Activated CD4-positive, CD25-positive, alpha-beta regulatory T cell treated with anti-CD3 and anti-CD28 coated beads, Interleukin-2, amount 50 U/mL, for 16 hours (primary cell): ENCODE results near the gene BAMBI.

Experiments
- DNase-seq: peaks from one replicate; pipeline ENCODE4 v3.0.0-alpha.2; 2020; ENCODE audit warnings: low read depth, low spot score

Gene BAMBI

GRCh38 chr10:28705472-28705871 lies 28.2 kb downstream of the BAMBI start:
- DNase-seq, result no peak

DNA sequence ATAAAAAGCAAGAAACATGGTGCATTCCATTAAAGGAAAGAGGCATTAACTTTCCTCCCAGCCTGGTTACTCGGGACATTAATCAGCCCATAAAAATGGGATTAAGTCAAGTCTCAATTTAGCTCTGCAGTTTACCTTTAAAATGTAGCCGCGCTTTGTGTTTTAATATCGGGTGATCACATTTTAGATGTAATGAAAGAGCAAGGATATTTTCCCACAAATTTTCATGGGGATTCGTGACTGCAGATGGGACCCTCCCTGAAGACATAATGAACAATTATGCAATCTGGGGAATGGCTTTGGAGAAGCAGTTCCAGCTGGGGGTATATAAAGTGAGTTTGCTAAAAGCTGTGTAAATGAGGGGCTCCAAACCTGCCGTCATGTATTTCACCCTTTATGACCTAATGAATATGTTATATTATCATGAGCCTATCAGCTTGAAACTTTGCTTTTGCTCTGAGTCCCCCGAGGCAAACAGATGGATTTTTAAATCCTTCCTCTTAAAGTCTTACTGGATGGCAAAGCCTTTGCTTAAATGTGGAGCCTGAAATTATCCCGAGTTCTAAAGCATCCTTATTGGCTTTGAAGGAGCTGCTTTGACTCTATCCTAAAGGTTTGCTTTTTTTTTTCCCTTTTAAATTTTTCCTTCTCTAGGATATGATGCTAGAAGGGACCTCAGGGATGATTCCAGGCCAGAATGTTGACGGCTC lies 31.8 kb downstream of the BAMBI start:
- DNase-seq, result no peak

DNA sequence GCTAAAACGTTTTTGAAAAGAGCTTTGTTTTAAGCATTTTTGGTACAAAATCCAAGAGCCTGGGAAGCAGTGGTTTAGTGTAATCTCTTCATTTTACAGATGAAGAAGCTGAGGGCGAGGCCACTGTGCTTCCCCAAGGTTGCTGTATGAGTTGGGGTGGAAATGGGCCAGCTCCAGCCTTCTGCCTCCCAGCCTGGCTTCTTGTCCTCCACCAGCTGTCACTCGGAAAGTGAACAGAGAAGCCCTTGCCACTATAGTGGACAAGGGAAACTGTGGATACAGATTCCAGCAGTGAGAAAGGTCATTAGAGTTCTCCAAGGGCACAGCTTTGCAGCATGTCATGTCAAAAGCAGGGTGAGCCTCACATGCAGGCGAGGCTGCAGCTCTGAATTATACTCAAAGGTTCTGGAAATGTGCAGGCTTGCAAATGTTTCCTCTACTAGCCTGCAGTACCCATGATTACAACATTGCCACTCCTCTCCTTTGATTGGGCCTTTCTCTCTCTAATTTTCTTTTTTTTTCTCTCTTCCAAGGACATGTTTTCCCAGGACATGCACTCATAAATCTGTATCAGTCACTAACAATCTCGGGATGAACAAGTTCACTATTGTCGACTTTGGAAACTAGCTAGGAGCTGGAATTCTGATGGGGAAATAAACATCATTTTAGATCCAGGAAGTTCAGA lies 33.0 kb downstream of the BAMBI start:
- DNase-seq, result no peak

DNA sequence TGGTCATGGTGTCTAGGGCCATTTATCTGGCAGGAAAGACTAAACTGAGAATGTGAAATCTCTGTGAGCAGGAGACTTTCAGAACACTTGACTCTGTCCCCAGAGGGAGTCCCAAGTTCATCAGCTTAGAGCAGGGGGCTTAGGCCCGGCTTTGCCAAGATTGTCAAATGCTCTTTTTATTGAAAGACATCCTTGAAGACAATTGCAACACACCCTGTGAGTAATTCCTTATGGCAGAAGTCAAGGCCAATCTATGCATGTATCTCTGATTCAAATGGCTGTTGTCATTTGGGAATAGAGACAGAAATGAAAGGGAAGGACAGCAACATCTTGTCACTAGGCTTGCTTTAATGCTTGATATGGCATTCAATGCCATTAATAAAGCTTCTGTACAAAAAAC lies 33.7 kb downstream of the BAMBI start:
- no peak for DNase-seq

DNA sequence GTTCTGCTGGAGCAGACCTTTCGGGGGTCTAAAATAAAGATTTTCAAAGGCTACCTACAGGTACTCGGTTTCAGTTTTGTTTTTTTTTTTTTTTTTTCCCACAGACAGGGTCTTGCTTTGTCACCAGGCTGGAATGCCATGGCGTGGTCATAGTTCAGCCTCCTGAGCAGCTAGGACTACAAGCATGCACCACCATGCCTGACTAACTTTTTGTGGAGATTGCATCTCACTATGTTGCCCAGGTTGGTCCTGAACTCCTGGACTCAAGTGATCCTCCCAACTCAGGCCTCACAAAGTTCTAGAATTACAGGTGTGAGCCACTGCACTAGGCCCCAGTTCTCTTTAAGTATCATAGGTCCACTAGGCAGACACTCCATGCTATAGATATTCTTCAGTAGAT lies 34.5 kb downstream of the BAMBI start:
- no peak for DNase-seq

- no peak for DNase-seq
Measured at GRCh38 chr10:28713626-28714352, 36.5 kb downstream of the BAMBI start.

DNA sequence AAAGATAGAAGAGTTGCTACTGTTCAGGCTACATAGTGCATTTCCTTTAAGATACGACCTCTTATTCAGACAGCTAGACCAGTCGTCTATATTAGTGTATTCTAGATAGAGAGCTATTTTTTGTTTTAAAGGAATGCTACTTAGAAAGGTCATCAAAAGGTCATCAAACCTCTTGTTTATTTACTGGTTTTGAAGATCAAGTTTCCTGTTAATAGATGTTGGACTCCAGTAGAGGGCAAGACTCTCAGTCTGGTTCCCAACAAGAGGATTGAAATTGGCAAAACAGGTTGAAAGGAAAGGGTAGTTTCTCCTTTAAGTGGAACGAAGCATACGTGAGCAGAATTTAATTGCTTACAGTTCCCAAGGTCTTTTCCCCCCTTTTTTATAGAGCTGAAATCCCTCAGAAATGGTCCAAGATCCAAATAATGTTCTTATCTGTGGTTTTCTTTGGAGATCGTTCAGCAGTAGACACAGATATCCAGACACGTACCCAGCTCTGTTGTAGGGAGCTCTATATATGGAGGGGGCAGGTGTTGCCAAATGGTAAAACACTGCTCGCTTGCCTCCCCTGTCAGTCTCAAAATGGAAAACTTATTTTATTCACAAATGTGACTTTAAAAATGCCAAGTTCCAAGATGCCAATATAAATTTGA lies 37.2 kb downstream of the BAMBI start:
- DNase-seq, result no peak

DNA sequence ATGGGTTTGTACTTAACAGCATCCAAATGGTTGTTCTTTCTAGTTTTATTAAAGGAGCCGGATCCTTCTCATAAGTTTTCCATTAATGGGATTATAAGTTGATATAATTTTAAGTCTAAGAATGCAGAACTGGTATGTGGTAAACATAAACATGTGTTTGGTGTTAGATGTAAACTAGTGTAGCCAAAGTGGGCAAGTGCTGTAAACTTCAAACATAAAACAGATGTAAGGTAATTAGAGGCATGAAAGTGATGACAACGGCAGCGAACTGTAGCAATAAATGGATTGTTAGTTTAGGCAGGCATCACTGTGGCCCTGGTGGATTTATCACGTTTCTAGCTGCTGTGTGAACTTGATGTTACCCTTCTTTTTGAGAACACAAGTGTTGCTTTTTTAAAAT lies 37.9 kb downstream of the BAMBI start:
- no peak for DNase-seq

DNA sequence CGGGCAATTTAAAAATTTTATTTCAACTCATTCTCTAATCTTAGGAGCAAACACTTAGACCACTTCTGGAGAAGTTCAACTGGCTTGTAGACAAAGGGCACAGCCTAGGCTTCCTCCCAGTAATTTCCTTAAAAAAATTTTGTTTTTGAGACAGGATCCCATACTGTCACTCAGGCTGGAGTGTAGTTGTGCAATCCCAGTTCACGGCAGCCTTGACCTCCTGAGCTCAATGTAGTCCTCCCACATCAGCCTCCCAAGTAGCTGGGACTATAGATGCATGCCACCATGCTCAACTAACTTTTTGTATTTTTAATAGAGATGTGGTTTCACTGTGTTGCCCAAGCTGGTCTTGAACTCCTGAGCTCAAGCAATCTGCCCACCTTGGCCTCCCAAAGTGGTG lies 38.4 kb downstream of the BAMBI start:
- no peak for DNase-seq

- DNase-seq, result no peak
Measured at GRCh38 chr10:28716748-28717147, 39.4 kb downstream of the BAMBI start.

DNA sequence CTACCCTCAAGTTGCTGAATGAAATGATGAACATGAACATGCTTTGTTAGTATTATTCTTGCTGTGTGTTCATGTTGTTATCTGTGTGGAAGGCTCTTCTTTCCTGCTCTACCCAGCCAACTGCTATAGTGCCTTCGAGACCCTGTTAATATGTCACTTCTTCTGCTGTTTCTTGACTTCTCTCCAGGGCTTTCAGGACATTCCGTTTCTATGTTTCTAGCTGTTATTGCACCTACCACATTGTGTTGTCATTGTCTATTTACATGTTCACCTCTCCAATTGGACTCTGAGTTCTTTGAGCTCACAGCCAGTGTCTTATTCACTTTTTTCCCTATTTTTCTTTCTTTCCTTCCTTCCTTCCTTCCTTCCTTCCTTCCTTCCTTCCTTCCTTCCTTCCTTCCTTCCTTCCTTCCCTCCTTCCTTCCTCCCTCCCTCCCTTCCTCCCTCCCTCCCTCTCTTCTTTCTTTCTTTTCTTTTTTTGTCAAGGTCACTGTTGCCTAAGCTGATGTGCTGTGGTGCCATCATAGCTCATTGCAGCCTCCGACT lies 40.4 kb downstream of the BAMBI start:
- DNase-seq, result no peak

DNA sequence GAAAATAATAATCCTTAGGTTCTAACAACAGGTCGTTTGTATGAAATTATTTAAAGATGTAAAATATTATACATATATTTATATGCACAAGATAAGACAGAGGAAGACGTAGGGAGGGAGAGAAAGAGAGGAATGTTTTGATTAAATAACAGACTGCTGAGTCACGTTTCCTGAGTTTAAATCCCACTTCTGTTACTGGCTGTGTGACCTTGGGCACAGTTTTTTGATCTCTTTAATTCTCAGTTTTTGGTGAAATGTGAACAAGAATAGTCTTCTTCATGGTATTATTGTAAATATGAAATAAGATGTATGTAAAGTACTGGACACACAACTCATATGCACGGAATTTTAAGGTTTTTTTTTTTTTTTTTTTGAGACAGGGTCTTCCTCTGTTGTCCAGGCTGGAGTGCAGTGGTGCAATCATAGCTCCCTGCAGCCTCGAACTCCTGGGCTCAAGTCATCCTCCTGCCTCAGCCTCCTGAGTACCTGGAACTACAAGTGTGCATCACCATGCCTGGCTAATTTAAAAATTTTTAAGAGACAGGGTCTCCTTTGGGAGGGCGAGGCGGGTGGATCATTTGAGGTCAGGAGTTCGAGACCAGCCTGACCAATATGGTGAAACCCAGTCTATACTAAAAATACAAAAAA lies 42.6 kb downstream of the BAMBI start:
- no peak for DNase-seq

- DNase-seq, result no peak
Measured at GRCh38 chr10:28721318-28721951, 44.1 kb downstream of the BAMBI start.

DNA sequence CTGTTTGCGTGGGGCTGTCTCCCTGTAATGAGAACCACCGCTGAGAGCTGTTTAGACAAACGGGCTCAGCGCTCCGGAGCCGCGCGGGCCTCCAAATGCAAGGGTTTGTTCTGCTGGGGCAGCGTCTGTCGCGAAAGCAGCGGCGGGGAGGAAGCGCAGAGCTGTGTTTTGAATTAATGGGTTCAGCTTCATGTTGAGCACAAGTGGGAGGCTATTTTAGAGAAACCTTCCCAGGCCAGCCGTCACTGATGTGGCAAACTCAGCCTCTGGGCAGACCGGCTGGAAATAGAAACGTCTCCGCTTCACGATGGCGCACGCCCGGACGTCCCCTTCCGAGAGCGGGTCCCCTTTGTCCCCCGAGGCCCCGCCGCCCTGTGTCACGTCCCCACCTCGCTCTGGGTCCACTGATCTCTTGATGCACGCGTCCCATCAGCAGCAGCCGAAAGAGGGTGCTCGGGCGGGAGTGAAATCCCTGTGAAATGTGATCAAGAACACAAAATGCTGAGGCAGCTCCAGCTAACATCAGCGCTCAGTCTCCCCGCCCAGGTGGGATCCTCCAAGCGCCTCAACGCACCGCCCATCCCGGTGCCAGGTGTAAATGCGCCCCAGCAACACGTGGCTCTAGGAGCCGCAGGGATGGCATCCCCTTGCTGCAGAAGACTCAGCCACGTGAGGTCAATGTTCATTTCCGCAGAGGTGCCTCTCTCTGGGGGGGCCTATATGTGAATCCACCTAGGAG lies 44.9 kb downstream of the BAMBI start:
- no peak for DNase-seq

- no peak for DNase-seq
Measured at GRCh38 chr10:28728366-28728765, 51.0 kb downstream of the BAMBI start.

DNA sequence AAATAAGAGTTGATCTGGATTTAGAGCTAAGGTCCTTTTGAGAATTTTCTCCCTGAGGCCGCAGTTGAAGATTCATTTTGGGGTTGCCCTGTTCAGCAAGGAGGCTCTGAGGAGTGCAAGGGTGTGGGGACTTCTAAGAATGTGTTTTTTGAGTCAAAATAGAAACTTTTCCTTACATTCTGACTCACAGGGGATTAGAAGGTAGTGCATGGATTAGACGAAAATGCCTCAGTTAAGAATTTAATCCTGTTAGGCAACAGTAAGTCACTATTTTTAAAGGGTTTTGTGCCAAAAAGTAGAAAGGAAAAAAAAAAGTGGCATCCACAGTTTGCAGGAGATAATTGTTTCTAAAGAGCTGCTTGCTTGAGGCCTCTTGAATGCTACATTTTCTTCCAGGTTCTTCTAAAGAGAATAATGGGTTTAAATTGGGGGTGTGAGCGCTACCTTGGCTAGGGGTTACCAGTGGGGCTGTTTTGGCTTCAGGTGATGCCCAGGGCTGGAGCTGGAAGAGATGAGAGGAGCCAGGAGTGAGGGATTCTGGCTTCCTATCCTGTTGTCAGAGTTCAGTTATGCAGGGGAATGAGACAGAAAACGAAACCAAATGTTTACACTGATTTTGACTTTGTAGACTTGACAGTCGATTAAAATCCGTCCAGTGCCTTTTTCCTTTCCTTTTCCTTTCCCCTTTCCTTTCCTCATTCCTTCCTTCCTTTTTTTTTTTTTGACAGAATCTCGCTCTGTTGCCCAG lies 52.9 kb downstream of the BAMBI start:
- DNase-seq, result no peak

DNA sequence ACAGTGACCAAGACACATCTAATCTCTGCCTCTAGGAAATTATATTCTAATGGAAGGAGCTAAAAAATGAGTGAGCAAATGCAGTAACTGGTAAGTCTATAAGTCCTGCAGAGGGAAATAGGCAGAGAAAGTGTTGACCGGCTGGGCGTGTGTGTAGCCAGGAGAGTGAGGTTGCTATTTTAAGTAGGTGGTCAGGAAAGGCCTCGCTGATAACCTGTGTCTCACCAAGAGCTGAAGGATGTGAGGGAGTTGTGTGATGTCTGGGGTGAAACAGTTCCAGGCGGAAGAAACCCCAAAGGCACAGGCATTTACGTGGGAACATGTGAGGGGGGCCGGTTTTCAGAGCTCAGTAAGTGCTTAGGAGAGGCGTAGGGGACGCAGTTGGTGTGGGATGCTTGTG lies 54.8 kb downstream of the BAMBI start:
- no peak for DNase-seq
